ENCODE data around the gene HIVEP2.

- TF ChIP-seq CTCF (IDR thresholded peaks at IDR 0.05) (no peak), POLR2A (IDR thresholded peaks at IDR 0.05) (no peak)
Observed at GRCh38 chr6:142872376-142872775, 72.6 kb downstream of the HIVEP2 start.

Data from lower leg skin (tissue), 3 donors.